ENCODE data around the gene PKHD1.

The PKHD1 gene

GRCh38 chr6:51569594-51569993 is 517.8 kb downstream of the PKHD1 start:
- no peak overlapping the region for H3K4me3 ChIP-seq (ENCODE audit: low read depth, low read length)
- TF ChIP-seq, protein P1, sequence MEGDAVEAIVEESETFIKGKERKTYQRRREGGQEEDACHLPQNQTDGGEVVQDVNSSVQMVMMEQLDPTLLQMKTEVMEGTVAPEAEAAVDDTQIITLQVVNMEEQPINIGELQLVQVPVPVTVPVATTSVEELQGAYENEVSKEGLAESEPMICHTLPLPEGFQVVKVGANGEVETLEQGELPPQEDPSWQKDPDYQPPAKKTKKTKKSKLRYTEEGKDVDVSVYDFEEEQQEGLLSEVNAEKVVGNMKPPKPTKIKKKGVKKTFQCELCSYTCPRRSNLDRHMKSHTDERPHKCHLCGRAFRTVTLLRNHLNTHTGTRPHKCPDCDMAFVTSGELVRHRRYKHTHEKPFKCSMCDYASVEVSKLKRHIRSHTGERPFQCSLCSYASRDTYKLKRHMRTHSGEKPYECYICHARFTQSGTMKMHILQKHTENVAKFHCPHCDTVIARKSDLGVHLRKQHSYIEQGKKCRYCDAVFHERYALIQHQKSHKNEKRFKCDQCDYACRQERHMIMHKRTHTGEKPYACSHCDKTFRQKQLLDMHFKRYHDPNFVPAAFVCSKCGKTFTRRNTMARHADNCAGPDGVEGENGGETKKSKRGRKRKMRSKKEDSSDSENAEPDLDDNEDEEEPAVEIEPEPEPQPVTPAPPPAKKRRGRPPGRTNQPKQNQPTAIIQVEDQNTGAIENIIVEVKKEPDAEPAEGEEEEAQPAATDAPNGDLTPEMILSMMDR (IDR thresholded peaks at IDR 0.05; ENCODE audit: borderline replicate concordance, insufficient read depth, low read depth, low read length), result no peak

GRCh38 chr6:51568771-51569170 is 518.6 kb downstream of the PKHD1 start:
- H3K4me3 ChIP-seq (ENCODE audit: low read depth, low read length), result no peak overlapping the region
- TF ChIP-seq, protein P1 (IDR thresholded peaks at IDR 0.05; ENCODE audit: borderline replicate concordance, insufficient read depth, low read depth, low read length), result no peak

DNA sequence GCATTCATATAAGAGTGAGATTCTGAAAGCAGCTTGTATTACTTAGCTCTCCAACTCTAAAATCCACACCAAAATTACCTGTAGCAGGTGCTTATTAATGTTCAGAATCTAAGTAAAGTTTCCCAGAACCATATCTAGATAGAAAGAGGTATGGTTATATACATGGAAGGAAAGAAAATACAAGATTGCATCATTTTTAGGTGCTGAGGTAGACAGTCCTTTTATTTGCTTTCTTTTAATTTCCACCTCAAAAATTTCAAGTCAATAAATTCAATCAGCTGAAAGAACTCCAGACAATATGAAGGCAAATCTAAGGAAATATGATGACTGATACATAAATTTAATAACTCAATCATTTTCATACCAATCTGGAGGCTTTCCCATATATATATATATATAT is 521.9 kb downstream of the PKHD1 start:
- no peak overlapping the region for H3K4me3 ChIP-seq (ENCODE audit: low read depth, low read length)
- TF ChIP-seq, protein P1 (IDR thresholded peaks at IDR 0.05; ENCODE audit: borderline replicate concordance, insufficient read depth, low read depth, low read length), result no peak
